ENCODE data around the gene HPDL. TPM values are rescaled to one million over a fixed set of nuclear protein-coding genes. Genes with fewer than 3 reads are reported as not detected.
"Not testable (repeated sequence)": the region's sequence is repeated elsewhere in the genome, so short reads cannot be mapped to it uniquely, and the experiment has no call there.

Gene HPDL
- total RNA-seq = not detected in 2 replicates
- 0.20 TPM for polyA plus RNA-seq (2012)

- DNase-seq (ENCODE audit: low read depth) = no peak
These were observed at the start of gene HPDL for GRCh38 chr1:45326627-45327623. Gene HPDL (plus strand): TSS chr1:45326895. CDS start chr1:45327149, 254 bp downstream.

DNA sequence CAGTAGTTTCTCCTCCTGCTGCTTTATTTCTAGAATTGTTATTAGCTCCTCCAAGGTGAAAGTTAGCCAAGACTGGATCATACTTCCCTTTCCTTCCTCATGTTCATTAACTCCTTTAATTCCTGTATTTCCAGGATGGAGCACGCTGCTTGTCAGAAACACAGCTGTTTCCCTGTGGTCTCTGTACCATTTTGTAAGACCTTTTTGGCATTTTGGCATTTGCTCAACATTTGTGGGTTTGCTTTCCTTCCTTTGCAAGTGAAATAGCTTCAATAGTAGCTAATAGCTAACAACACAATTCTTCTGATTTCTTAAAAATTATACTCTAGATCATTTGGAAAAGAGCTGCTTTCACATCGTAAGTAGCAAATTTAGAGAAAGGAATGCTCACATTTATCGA lies 44.3 kb upstream of the HPDL start:
- peak; percentile 63 for DNase-seq (ENCODE audit: low read depth)

GRCh38 chr1:45284858-45285257 lies 41.8 kb upstream of the HPDL start:
- not testable (repeated sequence) for DNase-seq (ENCODE audit: low read depth)

DNA sequence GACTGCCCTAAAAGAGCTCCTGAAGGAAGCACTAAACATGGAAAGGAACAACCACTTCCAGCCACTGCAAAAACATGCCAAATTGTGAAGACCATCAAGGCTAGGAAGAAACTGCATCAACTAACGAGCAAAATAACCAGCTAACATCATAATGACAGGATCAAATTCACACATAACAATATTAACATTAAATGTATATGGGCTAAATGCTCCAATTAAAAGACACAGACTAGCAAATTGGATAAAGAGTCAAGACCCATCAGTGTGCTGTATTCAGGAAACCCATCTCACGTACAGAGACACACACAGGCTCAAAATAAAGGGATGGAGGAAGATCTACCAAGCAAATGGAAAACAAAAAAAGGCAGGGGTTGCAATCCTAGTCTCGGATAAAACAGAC lies 40.2 kb upstream of the HPDL start:
- DNase-seq (ENCODE audit: low read depth) = not testable (repeated sequence)

GRCh38 chr1:45291002-45291401 lies 35.7 kb upstream of the HPDL start:
- DNase-seq (ENCODE audit: low read depth) = not testable (repeated sequence)

DNA sequence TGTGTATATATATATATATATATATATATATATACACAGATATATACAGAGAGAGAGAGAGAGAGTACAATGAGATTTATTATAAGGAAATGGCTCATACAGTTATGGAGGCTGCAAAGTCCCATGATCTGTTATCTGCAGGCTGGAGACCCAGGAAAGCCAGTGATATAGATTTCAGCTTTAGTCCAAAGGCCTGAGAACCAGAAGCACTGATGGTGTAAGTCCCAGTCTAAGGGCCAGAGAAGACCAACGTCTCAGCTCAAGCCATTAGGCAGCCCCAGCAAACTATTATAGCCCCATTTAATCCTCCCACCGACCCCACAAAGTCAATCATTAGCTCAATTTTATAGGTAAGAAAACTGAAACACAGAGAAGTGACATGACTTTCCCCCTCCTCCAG lies 35.0 kb upstream of the HPDL start:
- no peak for DNase-seq (ENCODE audit: low read depth)

GRCh38 chr1:45297666-45298356 lies 28.9 kb upstream of the HPDL start:
- DNase-seq (ENCODE audit: low read depth) = no peak

DNA sequence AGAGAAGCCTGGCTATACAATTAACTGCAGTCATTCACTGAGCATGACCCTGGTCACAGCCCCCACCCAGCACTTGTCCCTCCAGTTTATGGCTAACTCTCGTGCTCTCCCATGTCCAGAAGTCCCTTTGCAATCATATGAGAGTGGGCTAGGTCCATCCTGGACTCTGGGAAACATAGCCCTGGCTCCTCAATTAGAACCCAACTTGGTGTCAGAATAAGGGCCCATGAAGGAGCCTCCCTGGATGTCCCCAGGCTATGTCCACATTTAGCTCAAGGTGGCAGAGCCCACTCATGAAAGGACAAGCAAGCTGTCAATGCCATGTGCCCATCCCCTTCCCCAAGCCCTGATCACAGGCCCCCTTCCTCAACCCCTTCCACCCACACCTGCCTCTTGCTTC lies 27.4 kb upstream of the HPDL start:
- no peak for DNase-seq (ENCODE audit: low read depth)

GRCh38 chr1:45299981-45300668 lies 26.6 kb upstream of the HPDL start:
- peak; percentile 77 for DNase-seq (ENCODE audit: low read depth)

- no peak for DNase-seq (ENCODE audit: low read depth)
These were observed 26.1 kb upstream of the HPDL start for GRCh38 chr1:45300669-45300997.

- no peak for DNase-seq (ENCODE audit: low read depth)
These were observed 24.1 kb upstream of the HPDL start for GRCh38 chr1:45302505-45303150.

DNA sequence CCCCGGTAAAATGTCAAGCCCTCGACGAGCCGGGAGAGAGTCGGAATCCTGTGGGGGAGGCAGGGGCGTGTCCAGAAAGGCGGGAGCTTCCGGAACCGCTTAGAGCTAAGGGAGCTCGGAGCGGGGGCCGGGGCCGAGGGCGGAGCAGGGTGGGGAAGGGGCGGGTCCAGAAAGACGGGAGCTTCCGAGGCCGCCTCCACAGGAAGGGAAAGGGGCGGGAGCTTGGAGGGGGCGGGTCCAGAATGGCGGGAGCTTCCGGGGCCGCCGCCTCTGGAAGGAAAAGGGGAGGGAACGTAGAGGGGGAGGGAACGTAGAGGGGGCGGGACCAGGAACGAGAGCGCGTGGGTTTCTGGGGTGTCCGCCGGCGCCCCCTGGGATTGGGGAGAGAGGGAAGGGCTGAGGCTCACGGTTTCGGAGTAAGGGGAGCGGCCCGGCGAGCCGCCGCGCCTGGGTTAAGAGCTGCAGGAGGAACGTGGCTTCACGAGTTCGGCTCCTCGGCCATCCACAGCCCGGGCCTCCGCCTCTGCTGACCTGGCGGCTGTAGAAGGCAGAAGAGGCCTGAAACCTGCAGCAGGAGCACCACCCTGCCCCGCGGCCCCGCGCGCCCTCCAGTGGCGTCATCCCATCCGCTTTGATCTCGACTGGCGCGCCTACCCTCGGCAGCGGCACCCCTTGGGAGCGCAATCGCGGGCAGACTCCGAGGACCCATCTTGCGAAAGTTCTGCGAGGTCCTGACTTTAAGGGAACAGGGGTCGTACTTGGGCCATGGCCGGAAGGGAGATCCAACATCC lies 23.0 kb upstream of the HPDL start:
- peak; percentile 98 for DNase-seq (ENCODE audit: low read depth)

- peak; percentile 60 for DNase-seq (ENCODE audit: low read depth)
These were observed 22.2 kb upstream of the HPDL start for GRCh38 chr1:45304311-45305081.

- no peak for DNase-seq (ENCODE audit: low read depth)
These were observed 21.5 kb upstream of the HPDL start for GRCh38 chr1:45305231-45305630.

- DNase-seq (ENCODE audit: low read depth) = no peak
These were observed 20.4 kb upstream of the HPDL start for GRCh38 chr1:45306319-45306718.

GRCh38 chr1:45306905-45307304 lies 19.8 kb upstream of the HPDL start:
- no peak for DNase-seq (ENCODE audit: low read depth)

GRCh38 chr1:45314266-45314665 lies 12.4 kb upstream of the HPDL start:
- DNase-seq (ENCODE audit: low read depth) = no peak

DNA sequence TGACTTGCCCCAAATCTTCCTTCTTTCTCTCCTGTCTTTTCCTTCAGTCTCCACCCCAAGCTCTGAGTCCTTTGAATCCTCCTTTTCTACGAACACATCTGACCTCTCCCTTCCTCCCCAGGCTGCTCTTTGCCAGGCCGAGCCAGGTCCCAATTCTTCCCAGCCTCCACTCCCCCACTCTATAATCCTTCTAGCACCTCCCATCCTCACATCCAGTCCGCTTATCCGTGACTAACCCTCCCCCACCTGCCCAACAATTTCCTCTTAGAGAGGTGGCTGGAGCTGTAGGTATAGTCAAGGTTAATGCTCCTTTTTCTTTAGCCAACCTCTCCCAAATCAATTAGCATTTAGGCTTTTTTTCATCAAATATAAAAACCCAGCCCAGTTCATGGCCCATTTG lies 9.5 kb upstream of the HPDL start:
- no peak for DNase-seq (ENCODE audit: low read depth)

DNA sequence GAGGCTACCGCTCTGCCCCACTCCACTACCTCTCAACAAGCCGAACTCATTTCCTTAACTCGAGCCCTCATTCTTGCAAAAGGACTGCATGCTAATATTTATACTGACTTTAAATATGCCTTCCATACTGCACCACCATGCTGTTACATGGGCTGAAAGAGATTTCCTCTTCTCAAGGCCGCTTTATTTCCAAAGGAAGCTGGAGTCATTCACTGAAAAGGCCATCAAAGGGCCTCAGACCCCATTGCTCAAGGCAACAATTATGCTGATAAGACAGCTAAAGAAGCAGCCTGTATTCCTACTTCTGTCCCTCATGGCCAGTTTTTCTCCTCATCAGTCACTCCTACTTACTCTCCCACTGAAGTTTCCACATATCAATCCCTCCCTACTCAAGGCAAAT lies 6.9 kb upstream of the HPDL start:
- DNase-seq (ENCODE audit: low read depth) = no peak

DNA sequence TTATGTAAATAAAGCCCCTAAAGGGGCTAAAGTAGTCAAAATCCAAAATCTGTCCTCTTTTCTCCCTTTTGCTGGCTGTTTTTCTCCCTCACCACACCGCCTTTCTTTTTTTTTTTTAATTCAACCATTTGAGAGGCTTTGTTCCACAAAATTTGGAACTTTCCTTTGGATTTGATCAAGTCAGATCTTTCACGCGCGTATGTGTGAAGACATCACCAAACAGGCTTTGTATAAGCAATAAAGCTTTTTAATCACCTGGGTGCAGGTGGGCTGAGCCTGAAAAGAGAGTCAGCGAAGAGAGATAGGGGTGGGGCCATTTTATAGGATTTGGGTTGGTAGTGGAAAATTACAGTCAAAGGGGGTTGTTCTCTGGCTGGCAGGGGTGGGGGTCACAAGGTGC lies 5.3 kb upstream of the HPDL start:
- no peak for DNase-seq (ENCODE audit: low read depth)
